ENCODE results near the gene LYPD6B. TPM values are rescaled to one million over a fixed set of nuclear protein-coding genes. Genes with fewer than 3 reads are reported as not detected.

The LYPD6B gene
- total RNA-seq, 1 experiment from 2014 or later, result 6.1 TPM

DNA sequence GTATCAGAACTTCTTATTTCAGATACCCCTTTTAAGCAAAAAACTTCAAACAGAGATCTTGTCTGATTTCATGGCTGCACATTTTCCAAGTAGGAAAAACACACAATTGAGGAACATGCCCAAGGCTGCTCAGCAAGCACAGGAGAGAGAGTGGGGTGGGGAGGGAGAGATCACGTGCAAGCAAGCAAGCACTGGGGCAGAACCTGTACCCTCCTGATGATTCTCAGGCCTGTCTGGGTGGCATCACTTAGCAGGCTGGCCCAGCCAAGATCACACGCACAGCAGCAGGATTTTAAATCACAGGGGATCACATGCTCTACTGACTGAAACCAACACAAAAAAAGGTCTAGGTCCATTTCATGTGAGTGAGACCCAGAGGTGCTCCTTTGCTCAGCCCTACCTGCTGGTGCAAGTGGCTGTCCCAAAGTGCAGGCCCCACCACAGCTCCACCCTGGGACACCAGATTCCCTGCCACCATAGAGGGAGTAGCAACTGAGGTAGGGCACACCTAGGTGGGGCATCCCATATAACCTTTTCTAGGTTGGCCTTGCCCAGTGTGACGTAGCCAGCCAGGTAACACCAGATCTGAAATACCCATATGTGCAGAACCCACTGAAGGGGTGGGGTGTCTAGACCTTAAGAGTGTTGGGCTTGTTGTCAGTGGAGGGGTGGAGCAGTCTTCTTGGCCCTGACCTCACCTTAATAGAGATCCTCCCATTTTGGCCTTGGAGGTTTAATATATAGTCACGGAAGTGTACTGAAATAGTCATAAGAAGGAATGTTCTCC is 1.8 kb upstream of the LYPD6B start:
- Histone ChIP-seq H3K4me1 (ENCODE audit: control insufficient read depth in 1 of 2, insufficient read depth in 2 of 2, low read length in 2 of 2) (peaks cover 2 to 15% of the 10 kb centered on the region in 2 experiments; a peak in 2 of 4 replicates), H3K4me2 (ENCODE audit: low read length) (no peak overlapping the region), H4K20me1 (ENCODE audit: insufficient read depth) (no peaks in the 10 kb centered on the region), H2AFZ (ENCODE audit: low read depth, low read length, poor library complexity, severe bottlenecking) (no peak overlapping the region), H3K9me3 (ENCODE audit: control insufficient read depth in 1 of 2, insufficient read depth in 1 of 2, low read depth in 1 of 2, low read length in 2 of 2) (no peaks in the 10 kb centered on the region), H3K27ac (ENCODE audit: low read depth, low read length) (no peak overlapping the region), H3K9ac (ENCODE audit: low read length) (no peak overlapping the region), H3K27me3 (ENCODE audit: insufficient read depth, low read length) (no peaks in the 10 kb centered on the region), H3K36me3 (ENCODE audit: control insufficient read depth in 1 of 2, insufficient read depth in 2 of 2, low read length in 2 of 2) (no peaks in the 10 kb centered on the region), H3K4me3 (replicated peaks in 1 of 2; ENCODE audit: low read depth in 1 of 2, low read length in 2 of 2) (no peak overlapping the region), H3K79me2 (ENCODE audit: insufficient read depth, low read length) (no peaks in the 10 kb centered on the region), H3K9me2 (ENCODE audit: insufficient read depth) (no peaks in the 10 kb centered on the region)
- ChIA-PET CTCF (interaction anchor here (1.6 to 4.8 kb wide), 2 partner anchors 20 to 537 kb away, joined by 6 to 23 read pairs; no protein-coding TSS in a partner anchor), RAD21 (ENCODE audit: low non-redundant PET in 1 of 2, low total read pairs in 2 of 2, uncharacterized antibody in 2 of 2, unreplicated experiment in 2 of 2) (interaction anchor here in 1 of 2 experiments (1.7 kb wide), 1 partner anchor 20 kb away, joined by 8 read pairs; no protein-coding TSS in a partner anchor), POLR2A (no interaction called here)
- intact Hi-C loops (cut with micrococcal nuclease), result no loop called here
- ATAC-seq (no peak), DNase-seq (ENCODE audit: low read depth, low spot score) (no peak)
- BruUV-seq (replicated peaks), result no TSS peak
- no peak for TF ChIP-seq ELF1 (IDR thresholded peaks at IDR 0.05; ENCODE audit: borderline replicate concordance, low read depth)
- TF ChIP-seq, protein P1, sequence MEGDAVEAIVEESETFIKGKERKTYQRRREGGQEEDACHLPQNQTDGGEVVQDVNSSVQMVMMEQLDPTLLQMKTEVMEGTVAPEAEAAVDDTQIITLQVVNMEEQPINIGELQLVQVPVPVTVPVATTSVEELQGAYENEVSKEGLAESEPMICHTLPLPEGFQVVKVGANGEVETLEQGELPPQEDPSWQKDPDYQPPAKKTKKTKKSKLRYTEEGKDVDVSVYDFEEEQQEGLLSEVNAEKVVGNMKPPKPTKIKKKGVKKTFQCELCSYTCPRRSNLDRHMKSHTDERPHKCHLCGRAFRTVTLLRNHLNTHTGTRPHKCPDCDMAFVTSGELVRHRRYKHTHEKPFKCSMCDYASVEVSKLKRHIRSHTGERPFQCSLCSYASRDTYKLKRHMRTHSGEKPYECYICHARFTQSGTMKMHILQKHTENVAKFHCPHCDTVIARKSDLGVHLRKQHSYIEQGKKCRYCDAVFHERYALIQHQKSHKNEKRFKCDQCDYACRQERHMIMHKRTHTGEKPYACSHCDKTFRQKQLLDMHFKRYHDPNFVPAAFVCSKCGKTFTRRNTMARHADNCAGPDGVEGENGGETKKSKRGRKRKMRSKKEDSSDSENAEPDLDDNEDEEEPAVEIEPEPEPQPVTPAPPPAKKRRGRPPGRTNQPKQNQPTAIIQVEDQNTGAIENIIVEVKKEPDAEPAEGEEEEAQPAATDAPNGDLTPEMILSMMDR (IDR thresholded peaks at IDR 0.05 in 2 of 3, conservative IDR thresholded peaks at IDR 0.05 in 1 of 3; ENCODE audit: borderline replicate concordance in 1 of 3, insufficient read depth in 1 of 3, low read depth in 2 of 3, low read length in 2 of 3), result no peak
- TF ChIP-seq POLR2AphosphoS5 (IDR thresholded peaks at IDR 0.05; ENCODE audit: low read depth, low read length), result no peak

DNA sequence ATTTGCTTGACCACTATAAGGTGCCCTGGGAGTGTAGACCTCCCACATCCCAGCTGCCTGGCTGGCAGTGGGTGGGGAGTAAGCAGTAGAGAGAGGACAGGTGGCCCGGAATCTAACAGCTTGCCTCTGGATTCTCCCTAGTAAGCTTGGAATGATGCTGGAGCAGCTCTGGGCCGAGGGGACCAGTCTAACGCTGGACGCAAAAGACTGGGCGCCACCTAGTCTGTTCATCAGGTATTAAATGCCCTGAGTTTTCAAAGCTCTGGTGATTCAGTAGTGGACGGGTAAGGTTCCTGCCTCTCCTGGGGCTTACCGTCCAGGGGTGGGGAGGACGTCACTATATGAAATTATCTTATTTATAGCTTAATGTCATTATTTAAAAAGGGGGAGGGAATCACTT is 648 bp upstream of the LYPD6B start:
- BruUV-seq (replicated peaks), result no TSS peak
- H3K4me1 ChIP-seq (ENCODE audit: control insufficient read depth in 1 of 2, insufficient read depth in 2 of 2, low read length in 2 of 2), result peaks cover 2 to 15% of the 10 kb centered on the region in 2 experiments; a peak in 2 of 4 replicates
- ATAC-seq, result peak; percentile 80
- H4K20me1 ChIP-seq (ENCODE audit: insufficient read depth), result no peaks in the 10 kb centered on the region
- no peaks in the 10 kb centered on the region for H3K27me3 ChIP-seq (ENCODE audit: insufficient read depth, low read length)
- CTCF ChIA-PET, result interaction anchor here (0.5 to 1.6 kb wide), 8 partner anchors 9 to 536 kb away, joined by 3 to 10 read pairs (median 4); no protein-coding TSS in a partner anchor
- peak overlapping the region; percentile 55 to 69 for H3K4me3 ChIP-seq (replicated peaks in 1 of 2; ENCODE audit: low read depth in 1 of 2, low read length in 2 of 2)
- H3K4me2 ChIP-seq (ENCODE audit: low read length), result peak overlapping the region; percentile 97
- intact Hi-C loops (cut with micrococcal nuclease), result loop anchor here (1.0 kb wide), 1 partner anchor 292 kb away; the partner anchor contains the start of gene LYPD6
- peak overlapping the region; percentile 54 for H3K9ac ChIP-seq (ENCODE audit: low read length)
- H3K79me2 ChIP-seq (ENCODE audit: insufficient read depth, low read length), result no peaks in the 10 kb centered on the region
- H3K27ac ChIP-seq (ENCODE audit: low read depth, low read length), result no peak overlapping the region
- no peaks in the 10 kb centered on the region for H3K36me3 ChIP-seq (ENCODE audit: control insufficient read depth in 1 of 2, insufficient read depth in 2 of 2, low read length in 2 of 2)
- no peaks in the 10 kb centered on the region for H3K9me3 ChIP-seq (ENCODE audit: control insufficient read depth in 1 of 2, insufficient read depth in 1 of 2, low read depth in 1 of 2, low read length in 2 of 2)
- DNase-seq (ENCODE audit: low read depth, low spot score), result peak; percentile 27
- RAD21 ChIA-PET (ENCODE audit: low non-redundant PET in 1 of 2, low total read pairs in 2 of 2, uncharacterized antibody in 2 of 2, unreplicated experiment in 2 of 2), result interaction anchor here (1.0 to 1.7 kb wide), 2 partner anchors 21 kb away, joined by 3 to 8 read pairs; no protein-coding TSS in a partner anchor
- peak overlapping the region; percentile 88 for H2AFZ ChIP-seq (ENCODE audit: low read depth, low read length, poor library complexity, severe bottlenecking)
- POLR2A ChIA-PET, result no interaction called here
- no peaks in the 10 kb centered on the region for H3K9me2 ChIP-seq (ENCODE audit: insufficient read depth)
- TF ChIP-seq SP1 (IDR thresholded peaks at IDR 0.05; ENCODE audit: low read depth) (no peak), ELF1 (IDR thresholded peaks at IDR 0.05; ENCODE audit: borderline replicate concordance, low read depth) (no peak), POLR2AphosphoS5 (IDR thresholded peaks at IDR 0.05; ENCODE audit: low read depth, low read length) (no peak), SRF (IDR thresholded peaks at IDR 0.05; ENCODE audit: low read depth) (no peak), EZH2 (IDR thresholded peaks at IDR 0.05) (no peak), EZH2phosphoT487 (IDR thresholded peaks at IDR 0.05; ENCODE audit: borderline replicate concordance) (no peak), POLR2A (IDR thresholded peaks at IDR 0.05; ENCODE audit: borderline replicate concordance, extremely low read depth, insufficient read depth, insufficient read length) (no peak), YY1 (IDR thresholded peaks at IDR 0.05; ENCODE audit: extremely low read depth, insufficient replicate concordance, low read depth, low read length) (no peak)
- TF ChIP-seq, protein P2, sequence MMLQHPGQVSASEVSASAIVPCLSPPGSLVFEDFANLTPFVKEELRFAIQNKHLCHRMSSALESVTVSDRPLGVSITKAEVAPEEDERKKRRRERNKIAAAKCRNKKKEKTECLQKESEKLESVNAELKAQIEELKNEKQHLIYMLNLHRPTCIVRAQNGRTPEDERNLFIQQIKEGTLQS (IDR thresholded peaks at IDR 0.05), result no peak
- TF ChIP-seq, protein P3, sequence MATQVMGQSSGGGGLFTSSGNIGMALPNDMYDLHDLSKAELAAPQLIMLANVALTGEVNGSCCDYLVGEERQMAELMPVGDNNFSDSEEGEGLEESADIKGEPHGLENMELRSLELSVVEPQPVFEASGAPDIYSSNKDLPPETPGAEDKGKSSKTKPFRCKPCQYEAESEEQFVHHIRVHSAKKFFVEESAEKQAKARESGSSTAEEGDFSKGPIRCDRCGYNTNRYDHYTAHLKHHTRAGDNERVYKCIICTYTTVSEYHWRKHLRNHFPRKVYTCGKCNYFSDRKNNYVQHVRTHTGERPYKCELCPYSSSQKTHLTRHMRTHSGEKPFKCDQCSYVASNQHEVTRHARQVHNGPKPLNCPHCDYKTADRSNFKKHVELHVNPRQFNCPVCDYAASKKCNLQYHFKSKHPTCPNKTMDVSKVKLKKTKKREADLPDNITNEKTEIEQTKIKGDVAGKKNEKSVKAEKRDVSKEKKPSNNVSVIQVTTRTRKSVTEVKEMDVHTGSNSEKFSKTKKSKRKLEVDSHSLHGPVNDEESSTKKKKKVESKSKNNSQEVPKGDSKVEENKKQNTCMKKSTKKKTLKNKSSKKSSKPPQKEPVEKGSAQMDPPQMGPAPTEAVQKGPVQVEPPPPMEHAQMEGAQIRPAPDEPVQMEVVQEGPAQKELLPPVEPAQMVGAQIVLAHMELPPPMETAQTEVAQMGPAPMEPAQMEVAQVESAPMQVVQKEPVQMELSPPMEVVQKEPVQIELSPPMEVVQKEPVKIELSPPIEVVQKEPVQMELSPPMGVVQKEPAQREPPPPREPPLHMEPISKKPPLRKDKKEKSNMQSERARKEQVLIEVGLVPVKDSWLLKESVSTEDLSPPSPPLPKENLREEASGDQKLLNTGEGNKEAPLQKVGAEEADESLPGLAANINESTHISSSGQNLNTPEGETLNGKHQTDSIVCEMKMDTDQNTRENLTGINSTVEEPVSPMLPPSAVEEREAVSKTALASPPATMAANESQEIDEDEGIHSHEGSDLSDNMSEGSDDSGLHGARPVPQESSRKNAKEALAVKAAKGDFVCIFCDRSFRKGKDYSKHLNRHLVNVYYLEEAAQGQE (IDR thresholded peaks at IDR 0.05; ENCODE audit: low read depth), result no peak
